ENCODE results near the gene ZHX3. TPM values are rescaled to one million over a fixed set of nuclear protein-coding genes. Genes with fewer than 3 reads are reported as not detected.

ZHX3 gene
- total RNA-seq, 4 donors from 2014 or later, result 20.1 to 30.0 (median 25.9) TPM

- Histone ChIP-seq H3K4me1 (peaks cover 0 to 1% of the 10 kb centered on the region in 2 donors), H3K27ac (no peak overlapping the region), H3K36me3 (peaks cover 0 to 21% of the 10 kb centered on the region in 2 donors), H3K27me3 (no peaks in the 10 kb centered on the region), H3K9me3 (peaks cover 0 to 5% (median 0%) of the 10 kb centered on the region in 3 donors), H3K4me3 (no peak overlapping the region)
- ATAC-seq, result no peak
- TF ChIP-seq, protein P1, sequence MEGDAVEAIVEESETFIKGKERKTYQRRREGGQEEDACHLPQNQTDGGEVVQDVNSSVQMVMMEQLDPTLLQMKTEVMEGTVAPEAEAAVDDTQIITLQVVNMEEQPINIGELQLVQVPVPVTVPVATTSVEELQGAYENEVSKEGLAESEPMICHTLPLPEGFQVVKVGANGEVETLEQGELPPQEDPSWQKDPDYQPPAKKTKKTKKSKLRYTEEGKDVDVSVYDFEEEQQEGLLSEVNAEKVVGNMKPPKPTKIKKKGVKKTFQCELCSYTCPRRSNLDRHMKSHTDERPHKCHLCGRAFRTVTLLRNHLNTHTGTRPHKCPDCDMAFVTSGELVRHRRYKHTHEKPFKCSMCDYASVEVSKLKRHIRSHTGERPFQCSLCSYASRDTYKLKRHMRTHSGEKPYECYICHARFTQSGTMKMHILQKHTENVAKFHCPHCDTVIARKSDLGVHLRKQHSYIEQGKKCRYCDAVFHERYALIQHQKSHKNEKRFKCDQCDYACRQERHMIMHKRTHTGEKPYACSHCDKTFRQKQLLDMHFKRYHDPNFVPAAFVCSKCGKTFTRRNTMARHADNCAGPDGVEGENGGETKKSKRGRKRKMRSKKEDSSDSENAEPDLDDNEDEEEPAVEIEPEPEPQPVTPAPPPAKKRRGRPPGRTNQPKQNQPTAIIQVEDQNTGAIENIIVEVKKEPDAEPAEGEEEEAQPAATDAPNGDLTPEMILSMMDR (IDR thresholded peaks at IDR 0.05 in 4 of 5, conservative IDR thresholded peaks at IDR 0.05 in 1 of 5), result no peak
- no peak for TF ChIP-seq POLR2A (IDR thresholded peaks at IDR 0.05)
- DNase-seq, result no peak
- intact Hi-C loops (cut with DNase I; ENCODE audit: low total_unique reads) (no loop called here), in situ Hi-C loops (cut with MboI; ENCODE audit: low sequenced_read_pairs in 4 of 4) (no loop called here)
Observed at GRCh38 chr20:41196653-41197225, 120.8 kb downstream of the ZHX3 start.

- Histone ChIP-seq H3K4me3 (no peak overlapping the region), H3K36me3 (peaks cover 0 to 4% of the 10 kb centered on the region in 2 donors), H3K27ac (no peak overlapping the region), H3K4me1 (peaks cover 0 to 6% of the 10 kb centered on the region in 2 donors), H3K27me3 (no peaks in the 10 kb centered on the region), H3K9me3 (no peaks in the 10 kb centered on the region)
- DNase-seq (no peak), ATAC-seq (no peak)
- intact Hi-C loops (cut with DNase I; ENCODE audit: low total_unique reads), result no loop called here
- in situ Hi-C loops (cut with MboI; ENCODE audit: low sequenced_read_pairs in 4 of 4), result no loop called here
- TF ChIP-seq, protein P1 (IDR thresholded peaks at IDR 0.05 in 4 of 5, conservative IDR thresholded peaks at IDR 0.05 in 1 of 5), result no peak
- no peak for TF ChIP-seq POLR2A (IDR thresholded peaks at IDR 0.05)
Observed at GRCh38 chr20:41192575-41192974, 125.0 kb downstream of the ZHX3 start.

DNA sequence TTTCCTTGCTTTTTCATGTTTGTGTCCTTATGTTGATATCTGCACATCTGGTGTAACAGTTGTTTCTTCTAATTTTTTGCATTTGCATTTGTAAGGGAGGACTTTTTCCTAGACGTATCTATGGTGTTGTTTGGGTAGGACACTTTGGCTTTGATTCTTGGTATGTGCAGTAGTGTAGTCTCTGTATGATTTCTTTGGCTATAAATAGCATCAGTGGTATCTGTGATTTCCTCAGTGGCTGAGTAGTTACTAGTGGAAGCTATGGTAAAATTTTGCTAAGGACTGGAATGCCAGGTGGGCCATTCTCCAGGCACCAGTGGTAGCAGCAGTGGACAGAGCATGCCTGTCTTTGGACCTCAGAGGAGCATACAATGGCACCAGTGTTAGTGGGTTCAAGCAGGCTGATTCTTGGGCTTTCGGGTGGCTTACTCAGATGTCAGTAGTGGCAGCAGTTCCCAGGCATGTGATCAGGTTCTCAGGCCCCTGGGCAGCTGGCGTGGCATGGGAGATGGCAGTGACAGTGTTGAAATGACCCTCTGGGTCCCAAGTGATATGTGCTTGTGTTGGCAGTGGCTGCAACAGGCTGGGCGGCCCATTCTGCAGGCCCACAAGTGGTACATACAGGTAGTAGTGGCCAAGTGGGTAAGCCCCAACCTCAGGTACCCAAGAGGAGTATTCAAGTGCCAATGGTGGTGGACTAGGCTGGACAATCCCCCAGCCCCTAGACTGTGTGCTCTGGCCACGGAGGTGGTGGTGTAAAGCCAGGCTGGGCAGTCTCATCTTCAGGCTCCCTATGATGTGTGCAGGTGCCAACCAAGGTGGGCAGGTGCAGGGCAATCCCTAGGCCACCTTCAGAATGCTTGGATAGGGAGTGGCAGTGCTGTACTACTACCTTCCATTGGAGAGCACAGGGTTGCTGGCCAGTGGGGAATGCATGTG lies 125.7 kb downstream of the ZHX3 start:
- DNase-seq, result peak in 1 of 2 donors; percentile 62
- H3K4me1 ChIP-seq, result peaks cover 0 to 6% of the 10 kb centered on the region in 2 donors
- peak overlapping the region in 2 of 4 donors; percentile 36 to 53 for H3K27ac ChIP-seq
- no peaks in the 10 kb centered on the region for H3K9me3 ChIP-seq
- no peaks in the 10 kb centered on the region for H3K27me3 ChIP-seq
- peaks cover 0 to 4% of the 10 kb centered on the region in 2 donors for H3K36me3 ChIP-seq
- in situ Hi-C loops (cut with MboI; ENCODE audit: low sequenced_read_pairs in 4 of 4), result no loop called here
- TF ChIP-seq, protein P1 (IDR thresholded peaks at IDR 0.05 in 4 of 5, conservative IDR thresholded peaks at IDR 0.05 in 1 of 5), result no peak
- TF ChIP-seq POLR2A (IDR thresholded peaks at IDR 0.05), result no peak
- H3K4me3 ChIP-seq, result no peak overlapping the region
- intact Hi-C loops (cut with DNase I; ENCODE audit: low total_unique reads), result no loop called here
- peak in 1 of 2 donors; percentile 77 for ATAC-seq

DNA sequence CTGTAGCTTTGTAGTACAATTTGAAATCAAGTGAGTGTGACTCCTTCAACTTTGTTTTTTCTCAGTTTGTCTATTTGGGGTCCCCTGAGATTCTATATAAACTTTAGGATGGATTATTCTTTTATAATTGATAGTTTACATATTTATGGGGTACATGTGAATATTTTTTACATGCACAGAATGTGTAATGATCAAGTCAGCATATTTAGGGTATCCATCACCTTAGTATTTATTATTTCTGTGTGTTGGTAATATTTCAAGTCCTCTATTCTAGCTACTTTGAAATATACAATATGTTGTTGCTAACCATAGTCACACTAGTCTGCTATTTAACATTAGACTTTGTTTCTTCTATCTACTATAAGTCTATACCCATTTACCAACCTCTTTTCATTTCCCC lies 129.9 kb downstream of the ZHX3 start:
- H3K27me3 ChIP-seq, result no peaks in the 10 kb centered on the region
- DNase-seq, result no peak
- intact Hi-C loops (cut with DNase I; ENCODE audit: low total_unique reads) (no loop called here), in situ Hi-C loops (cut with MboI; ENCODE audit: low sequenced_read_pairs in 4 of 4) (no loop called here)
- no peak for ATAC-seq
- H3K27ac ChIP-seq, result no peak overlapping the region
- H3K36me3 ChIP-seq, result no peaks in the 10 kb centered on the region
- H3K9me3 ChIP-seq, result no peaks in the 10 kb centered on the region
- TF ChIP-seq, protein P1 (IDR thresholded peaks at IDR 0.05 in 4 of 5, conservative IDR thresholded peaks at IDR 0.05 in 1 of 5), result no peak
- TF ChIP-seq POLR2A (IDR thresholded peaks at IDR 0.05), result no peak
- no peak overlapping the region for H3K4me3 ChIP-seq
- H3K4me1 ChIP-seq, result peaks cover 13 to 26% of the 10 kb centered on the region in 2 donors
